ENCODE data around the gene NMT1.

NMT1 gene
- total RNA-seq = 45.5 to 92.9 reads per million in 2 donors

- peak; percentile 82 to 99 (median 94) for DNase-seq
Measured at GRCh38 chr17:45060797-45061605, at the start of gene NMT1. TSS of gene NMT1 (plus strand) at chr17:45061317. CDS start at chr17:45061330, 13 bp downstream.

- DNase-seq = no peak
Measured at GRCh38 chr17:45011767-45012166, 49.4 kb upstream of the NMT1 start.

DNA sequence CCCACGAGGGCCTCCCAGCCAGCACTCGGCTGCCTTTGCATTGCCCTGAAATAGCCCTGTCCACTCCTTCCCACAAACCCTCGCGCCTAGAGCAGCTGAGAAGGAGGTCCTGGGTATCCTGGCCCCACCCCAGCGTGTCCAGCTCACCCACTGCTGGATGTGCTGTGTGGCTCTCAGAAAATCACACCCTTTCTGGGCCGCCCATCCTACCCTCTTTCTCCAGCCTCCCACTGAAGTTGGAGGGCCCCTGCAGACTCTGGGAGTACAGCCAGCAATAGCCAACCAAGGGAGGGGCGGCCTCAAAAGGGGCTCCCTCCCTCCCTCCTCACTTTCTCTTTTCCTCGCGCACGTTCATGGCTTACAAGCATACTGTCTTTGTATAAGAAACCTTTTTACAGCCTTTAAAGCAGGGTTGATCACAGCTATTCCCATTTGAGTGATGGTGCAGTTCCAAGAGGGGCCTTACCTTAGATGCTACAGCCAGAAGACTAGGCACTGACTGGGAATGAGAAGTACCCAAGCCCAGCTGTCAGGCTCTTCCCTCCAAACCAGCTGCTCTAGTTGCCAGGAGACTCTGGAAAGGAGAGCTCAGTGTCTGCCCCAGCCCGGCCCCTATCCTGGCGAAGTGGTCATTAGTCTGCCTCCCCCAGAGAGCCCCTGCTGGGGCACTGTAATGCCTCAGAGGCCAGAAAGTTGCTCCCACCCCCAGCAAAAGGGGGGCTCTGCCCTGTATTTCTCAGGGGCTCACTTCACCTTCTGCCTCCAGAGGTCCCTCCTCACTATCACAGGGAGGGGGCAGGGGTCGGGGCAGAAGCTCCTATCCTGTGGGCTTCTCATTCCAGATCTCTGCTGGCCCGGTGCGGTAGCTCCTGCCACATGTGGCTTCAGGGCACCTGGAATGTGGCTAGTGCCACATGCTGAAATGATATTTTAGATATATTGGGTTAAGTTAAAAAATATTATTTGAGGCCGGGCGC lies 47.8 kb upstream of the NMT1 start:
- no peak for DNase-seq

DNA sequence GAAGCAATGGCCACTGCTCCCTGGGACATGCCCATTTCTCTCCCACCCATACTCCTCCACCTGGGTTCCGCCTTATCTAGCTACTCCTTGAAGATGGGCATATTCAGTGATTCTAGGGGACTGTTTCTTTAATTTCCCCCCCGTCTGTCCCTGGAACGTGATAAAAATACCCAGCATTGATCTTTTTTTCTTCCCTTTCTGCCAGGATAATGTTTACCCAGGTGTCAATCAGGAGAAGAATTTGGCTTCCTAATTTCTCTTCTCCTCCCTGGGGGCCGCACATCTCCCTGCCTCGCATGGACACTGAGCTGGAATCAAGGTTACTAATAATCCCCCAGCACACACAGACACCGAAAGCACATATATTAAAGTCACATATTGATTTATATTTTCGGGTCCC lies 44.9 kb upstream of the NMT1 start:
- DNase-seq = no peak

GRCh38 chr17:45016823-45017222 lies 44.3 kb upstream of the NMT1 start:
- DNase-seq = no peak

GRCh38 chr17:45018514-45018847 lies 42.6 kb upstream of the NMT1 start:
- no peak for DNase-seq

DNA sequence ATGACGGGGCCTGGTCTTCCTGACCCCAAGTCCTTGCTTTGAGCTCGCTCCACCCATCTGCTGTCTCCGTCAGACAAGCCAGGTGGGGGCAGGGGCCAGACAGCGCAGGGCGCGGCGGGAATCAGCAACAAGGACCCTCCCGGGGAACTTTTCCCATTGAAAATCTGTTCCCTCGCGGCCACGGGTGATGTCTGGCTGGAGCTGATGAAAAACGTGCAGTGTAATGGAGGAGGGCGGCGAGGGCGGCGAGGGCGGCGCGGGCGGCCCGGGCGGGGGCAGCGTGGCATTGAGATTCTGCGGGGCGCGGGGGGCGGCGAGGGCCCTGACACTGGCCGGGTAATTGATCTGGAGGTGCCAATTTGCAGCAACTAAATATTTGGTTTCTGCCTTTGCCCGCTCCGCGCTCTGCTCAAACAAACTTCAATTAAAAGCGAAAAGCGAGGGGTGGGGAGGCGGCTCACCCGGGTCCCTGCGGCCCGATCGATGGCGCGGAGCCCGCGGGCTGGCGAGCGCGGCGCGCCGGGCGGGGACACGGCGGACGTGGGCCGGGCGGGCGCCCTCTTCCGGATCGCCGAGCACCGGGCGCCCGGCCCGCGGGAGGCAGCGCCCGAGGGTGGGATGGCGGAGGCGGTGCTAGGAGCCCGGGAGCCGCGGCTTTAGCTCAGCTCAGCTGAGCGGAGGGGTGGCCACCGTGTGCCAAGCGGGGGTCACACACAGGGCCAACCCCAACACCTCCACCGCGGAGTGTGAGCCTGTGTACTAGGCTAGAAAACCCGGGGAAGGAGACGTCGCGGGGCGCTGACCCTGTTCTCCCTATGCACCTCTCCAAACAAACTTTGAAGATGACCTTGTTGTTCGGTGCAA lies 42.0 kb upstream of the NMT1 start:
- DNase-seq = peak in 4 of 5 experiments; percentile 1 to 57 (median 11)

- DNase-seq = no peak
Measured at GRCh38 chr17:45020354-45021138, 40.6 kb upstream of the NMT1 start.

- DNase-seq = peak; percentile 40 to 68 (median 52)
Measured at GRCh38 chr17:45021607-45022287, 39.4 kb upstream of the NMT1 start.

DNA sequence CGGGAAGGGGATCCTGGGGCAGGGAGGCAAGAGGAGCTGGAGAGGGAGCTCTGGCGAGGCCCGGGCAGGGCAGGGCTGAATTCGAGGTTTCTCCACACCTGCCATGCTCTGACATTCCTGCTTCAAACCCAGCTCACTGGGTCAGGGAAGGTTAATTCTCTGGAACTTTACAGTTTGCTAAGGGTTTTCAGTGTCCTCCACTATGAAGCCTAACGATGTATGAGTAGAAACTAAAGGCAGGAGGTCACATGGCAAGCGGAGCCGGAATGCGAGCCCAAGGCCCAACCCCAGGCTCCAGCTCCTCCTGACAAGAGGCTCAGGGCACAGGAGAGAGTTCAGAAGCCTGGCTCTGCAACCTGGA lies 38.8 kb upstream of the NMT1 start:
- DNase-seq = no peak

- no peak for DNase-seq
Measured at GRCh38 chr17:45022655-45023339, 38.3 kb upstream of the NMT1 start.

- no peak for DNase-seq
Measured at GRCh38 chr17:45029096-45029495, 32.0 kb upstream of the NMT1 start.

DNA sequence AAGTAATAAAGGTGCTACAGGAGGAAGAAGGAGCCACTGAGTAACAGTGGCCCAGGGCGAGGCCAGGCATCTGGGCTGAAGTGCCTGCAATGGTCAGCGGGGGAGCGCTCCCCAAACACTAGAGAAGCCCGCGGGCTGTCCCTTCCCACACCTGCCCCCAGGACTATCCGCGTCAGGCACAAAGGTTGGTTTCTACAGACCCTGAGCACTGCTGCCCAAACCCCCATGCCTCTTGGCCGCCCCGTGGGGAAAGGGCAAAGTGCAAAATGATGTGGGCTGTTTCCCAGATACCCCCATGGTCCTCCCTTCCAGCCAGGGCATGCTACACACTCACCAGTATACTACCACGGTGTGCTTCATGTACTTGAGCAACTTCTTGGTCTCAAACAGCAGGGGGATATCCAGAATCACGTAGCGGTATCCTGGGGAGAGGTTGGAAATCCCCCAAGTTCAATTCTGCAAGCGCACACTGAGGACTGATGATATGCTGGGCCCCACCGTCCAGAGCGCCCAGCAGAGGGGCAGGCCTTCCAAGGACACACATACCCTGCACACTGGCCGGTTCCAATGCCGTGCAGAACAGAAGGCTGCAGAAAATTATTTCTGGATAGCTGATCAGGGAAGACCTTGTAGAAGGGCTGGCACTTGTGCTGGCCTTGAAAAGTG lies 31.2 kb upstream of the NMT1 start:
- no peak for DNase-seq

DNA sequence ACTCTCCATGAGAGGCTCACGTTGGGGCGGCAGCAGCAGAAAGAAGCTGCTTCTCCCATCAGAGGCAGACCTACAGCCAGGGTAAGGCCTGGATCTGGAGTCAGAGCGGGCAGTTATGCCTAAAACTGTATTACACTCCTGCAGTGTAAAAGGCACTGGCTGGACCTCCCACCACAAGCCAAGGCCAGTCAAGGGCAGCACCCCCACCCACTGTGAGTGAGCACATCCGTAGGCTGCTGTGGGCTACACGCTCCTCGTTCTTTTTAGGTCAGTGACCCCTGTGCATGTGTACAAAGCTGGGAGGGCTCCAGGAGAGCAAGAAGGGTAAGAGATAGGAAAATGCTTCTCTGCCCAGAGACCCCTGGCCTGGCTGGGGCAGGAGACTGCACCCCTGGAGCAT lies 30.4 kb upstream of the NMT1 start:
- no peak for DNase-seq

DNA sequence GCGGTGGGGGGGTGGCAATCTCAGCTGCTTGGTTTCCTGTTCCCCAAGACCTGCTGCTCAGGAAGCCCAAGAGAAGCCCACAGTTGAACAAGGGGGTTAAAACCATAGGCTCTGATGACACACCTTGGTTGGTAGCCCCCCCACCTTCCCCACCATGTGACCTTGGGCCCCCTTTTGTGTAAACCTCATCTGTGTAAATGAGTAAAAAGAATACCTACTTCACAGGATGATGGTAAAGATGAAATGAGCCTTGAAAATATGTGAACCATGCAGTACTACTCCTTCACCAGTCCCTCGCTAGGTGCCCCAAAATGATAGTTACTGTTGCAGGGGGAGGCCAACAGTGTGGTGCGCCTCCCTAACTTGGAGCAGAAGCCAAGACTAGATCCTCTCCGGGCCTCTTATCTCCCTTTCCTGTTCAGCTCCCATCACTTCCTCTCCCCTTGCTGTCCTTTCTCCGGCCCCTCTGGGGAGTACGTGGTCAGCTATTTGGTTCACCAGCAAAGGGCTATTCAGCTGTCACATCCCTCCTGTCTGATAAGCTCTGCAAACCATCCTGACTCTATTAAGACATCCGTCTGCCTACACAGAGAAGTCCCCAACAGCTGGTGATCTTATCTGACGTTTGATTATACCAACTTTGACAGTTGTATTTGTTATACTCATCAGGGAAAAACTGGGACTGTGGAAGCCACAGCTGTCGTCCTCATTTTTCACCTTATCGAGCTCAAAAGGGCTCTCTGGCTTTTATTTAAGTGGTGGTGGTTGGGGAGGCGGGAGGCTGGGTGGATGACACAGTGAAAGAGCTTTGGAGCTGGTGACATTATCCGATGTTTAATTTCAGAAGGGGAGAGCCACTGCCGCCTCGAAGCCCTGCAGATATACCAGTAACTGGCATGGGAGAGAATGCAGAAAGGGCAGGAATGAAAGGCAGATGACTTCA lies 29.6 kb upstream of the NMT1 start:
- no peak for DNase-seq

DNA sequence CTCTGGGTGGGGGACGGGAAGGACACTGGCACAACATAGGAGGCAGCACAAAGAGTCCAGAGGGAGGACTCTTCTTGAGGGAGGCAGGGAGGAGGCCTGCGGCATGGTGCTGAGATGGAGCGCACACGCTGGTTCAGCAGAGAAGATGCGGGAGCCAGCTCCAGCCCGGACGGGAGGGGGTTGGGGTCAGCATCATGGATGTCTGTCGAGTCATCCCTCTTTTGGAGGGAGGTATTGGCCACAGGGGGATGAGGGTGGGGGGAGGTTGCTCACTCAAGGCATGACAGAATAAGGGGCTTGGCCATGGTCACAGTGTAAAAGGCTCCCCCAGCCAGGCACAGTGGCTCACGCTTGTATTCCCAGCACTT lies 29.0 kb upstream of the NMT1 start:
- no peak for DNase-seq

DNA sequence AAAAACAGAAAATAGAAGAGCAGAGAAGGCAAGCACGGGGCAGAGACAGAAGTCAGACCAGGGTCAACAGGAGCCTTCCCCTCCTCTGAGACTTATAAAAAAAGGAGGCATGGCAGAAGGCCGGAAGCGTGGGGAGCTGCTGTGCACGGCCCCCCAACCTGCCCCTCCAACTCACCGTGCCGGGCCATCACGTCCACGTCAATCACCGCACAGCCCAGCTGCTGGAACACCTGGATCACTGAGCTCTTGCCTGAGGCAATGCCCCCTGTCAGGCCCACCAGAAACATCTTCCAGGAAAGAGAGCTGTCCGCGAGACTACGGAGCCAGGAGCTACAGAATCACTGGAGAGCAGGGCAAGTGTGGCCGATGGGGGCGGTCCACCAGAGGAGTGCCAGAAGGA lies 26.5 kb upstream of the NMT1 start:
- no peak for DNase-seq

- no peak for DNase-seq
Measured at GRCh38 chr17:45035848-45036247, 25.3 kb upstream of the NMT1 start.

- no peak for DNase-seq
Measured at GRCh38 chr17:45036691-45037090, 24.4 kb upstream of the NMT1 start.

Data from T-helper 2 cell (primary cell).